ENCODE results near the gene MAP1LC3A. TPM values are rescaled to one million over a fixed set of nuclear protein-coding genes. Genes with fewer than 3 reads are reported as not detected.
A peak's percentile ranks its signal among the peaks of the same experiment; 100 is the strongest.

Gene MAP1LC3A
- total RNA-seq, 4 donors from 2014 or later, result 62.4 to 139 (median 106) TPM

GRCh38 chr20:34575271-34575670 lies 16.8 kb downstream of the MAP1LC3A start:
- Histone ChIP-seq H3K4me1 (peaks cover 0 to 25% (median 20%) of the 10 kb centered on the region in 4 donors), H3K36me3 (peaks cover 0 to 46% (median 4%) of the 10 kb centered on the region in 3 donors), H3K4me3 (no peak overlapping the region), H3K27me3 (no peaks in the 10 kb centered on the region), H3K9me3 (no peaks in the 10 kb centered on the region), H3K27ac (no peak overlapping the region)
- TF ChIP-seq EP300 (IDR thresholded peaks at IDR 0.05), result no peak
- TF ChIP-seq CTCF (IDR thresholded peaks at IDR 0.05), result no peak
- TF ChIP-seq POLR2A (IDR thresholded peaks at IDR 0.05), result no peak
- no peak for DNase-seq (ENCODE audit: low spot score in 2 of 2)
- 96 to 99% methylated on average over 5 of the region's 5 CpGs for WGBS, 2 donors

GRCh38 chr20:34575756-34576155 lies 17.2 kb downstream of the MAP1LC3A start:
- WGBS, 2 donors, result 96 to 98% methylated on average over 4 of the region's 4 CpGs

GRCh38 chr20:34577061-34577460 lies 18.5 kb downstream of the MAP1LC3A start:
- no peak for TF ChIP-seq CTCF (IDR thresholded peaks at IDR 0.05)
- no peak for TF ChIP-seq POLR2A (IDR thresholded peaks at IDR 0.05)
- no peak for TF ChIP-seq EP300 (IDR thresholded peaks at IDR 0.05)
- 97 to 99% methylated on average over 4 of the region's 4 CpGs for WGBS, 2 donors

More at GRCh38 chr20:34575756-34576155, 17.2 kb downstream of the MAP1LC3A start:
- peaks cover 0 to 46% (median 4%) of the 10 kb centered on the region in 3 donors for H3K36me3 ChIP-seq
- H3K9me3 ChIP-seq, result no peaks in the 10 kb centered on the region
- DNase-seq (ENCODE audit: low spot score in 2 of 2), result no peak
- no peak overlapping the region for H3K4me3 ChIP-seq
- H3K4me1 ChIP-seq, result peaks cover 0 to 30% (median 24%) of the 10 kb centered on the region in 4 donors
- H3K27ac ChIP-seq, result no peak overlapping the region
- H3K27me3 ChIP-seq, result no peaks in the 10 kb centered on the region
- TF ChIP-seq EP300 (IDR thresholded peaks at IDR 0.05) (no peak), POLR2A (IDR thresholded peaks at IDR 0.05) (no peak)

GRCh38 chr20:34578025-34578424 lies 19.5 kb downstream of the MAP1LC3A start:
- Histone ChIP-seq H3K4me1 (peaks cover 0 to 53% (median 34%) of the 10 kb centered on the region in 4 donors), H3K27ac (peak overlapping the region in 3 of 4 donors; percentile 5 to 92 (median 88)), H3K4me3 (no peak overlapping the region), H3K27me3 (no peaks in the 10 kb centered on the region), H3K9me3 (no peaks in the 10 kb centered on the region), H3K36me3 (peaks cover 0 to 26% (median 4%) of the 10 kb centered on the region in 3 donors)
- peak in 1 of 2 donors; percentile 47 for DNase-seq (ENCODE audit: low spot score in 2 of 2)
- TF ChIP-seq EP300 (IDR thresholded peaks at IDR 0.05) (no peak), POLR2A (IDR thresholded peaks at IDR 0.05) (no peak), CTCF (IDR thresholded peaks at IDR 0.05) (no peak)
- WGBS, 2 donors, result 31 to 40% methylated on average over 2 of the region's 2 CpGs

More at GRCh38 chr20:34577061-34577460, 18.5 kb downstream of the MAP1LC3A start:
- no peak for DNase-seq (ENCODE audit: low spot score in 2 of 2)
- Histone ChIP-seq H3K4me1 (peaks cover 0 to 43% (median 30%) of the 10 kb centered on the region in 4 donors), H3K36me3 (peaks cover 0 to 34% (median 4%) of the 10 kb centered on the region in 3 donors), H3K9me3 (no peaks in the 10 kb centered on the region), H3K27me3 (no peaks in the 10 kb centered on the region), H3K4me3 (no peak overlapping the region), H3K27ac (no peak overlapping the region)

GRCh38 chr20:34578521-34578920 lies 20.0 kb downstream of the MAP1LC3A start:
- Histone ChIP-seq H3K4me3 (no peak overlapping the region), H3K27ac (peak overlapping the region in 3 of 4 donors; percentile 24 to 92 (median 88)), H3K27me3 (no peaks in the 10 kb centered on the region), H3K4me1 (peaks cover 0 to 58% (median 39%) of the 10 kb centered on the region in 4 donors), H3K9me3 (no peaks in the 10 kb centered on the region), H3K36me3 (peaks cover 0 to 26% (median 4%) of the 10 kb centered on the region in 3 donors)
- no peak for TF ChIP-seq EP300 (IDR thresholded peaks at IDR 0.05)
- no peak for TF ChIP-seq CTCF (IDR thresholded peaks at IDR 0.05)
- no peak for TF ChIP-seq POLR2A (IDR thresholded peaks at IDR 0.05)
- no peak for DNase-seq (ENCODE audit: low spot score in 2 of 2)
- WGBS, 2 donors, result 71 to 79% methylated on average over 6 of the region's 6 CpGs
